GM12878 (cell line): ENCODE results near the gene AGBL4. TPM values are rescaled to one million over a fixed set of nuclear protein-coding genes. Genes with fewer than 3 reads are reported as not detected.
"Not testable (repeated sequence)": the region's sequence is repeated elsewhere in the genome, so short reads cannot be mapped to it uniquely, and the experiment has no call there.

ENCODE experiments used
- ATAC-seq: fragments of 200-7000 bp; cut with Tn5 transposase; 3 replicates; pipeline ENCODE4 v1.9.1; 2020; ENCODE audit warnings: mild to moderate bottlenecking, moderate library complexity
- BruUV-seq: library from RNA; stranded (reverse); fragments of 400-500 nt; replicated peaks from 2 replicates; lab custom pipeline; 2021; lab: Mats Ljungman, UMichigan
- CTCF ChIA-PET: fragments of 300-600 bp; sonication (Branson Sonifier 250); formaldehyde crosslinking; extraction: SDS; loops from one replicate; lab custom pipeline; 2021; ENCODE audit warnings: inconsistent platforms; lab: Yijun Ruan, JAX
- POLR2A ChIA-PET: fragments of 350-600 bp; formaldehyde crosslinking; extraction: SDS; loops from one replicate; lab custom pipeline; 2021; ENCODE audit warnings: inconsistent platforms; lab: Charles Lee
- RAD21 ChIA-PET: fragments of 300-600 bp; sonication (Branson Sonifier 250); formaldehyde crosslinking; loops from one replicate; lab custom pipeline; 2023; ENCODE audit warnings: antibody characterized with exemption; ENCODE audit not compliant: unreplicated experiment; lab: Charles Lee
- SMC1A ChIA-PET: fragments of 300-600 bp; sonication (Branson Sonifier 250); formaldehyde crosslinking; loops from one replicate; lab custom pipeline; 2023; ENCODE audit not compliant: unreplicated experiment, uncharacterized antibody; lab: Charles Lee
- DNase-seq: peaks from one replicate; pipeline ENCODE4 v3.0.0-alpha.2; 2011; ENCODE audit warnings: low read depth, low spot score
- FAIRE-seq: peaks from 3 replicates; lab custom pipeline; 2011; peaks lifted over from hg19 to GRCh38; lab: Jason Lieb, UNC
- H2AFZ ChIP-seq: 2 replicates; pipeline ENCODE4 v1.6.0; 2011; ENCODE audit warnings: low read depth, low read length, control low read depth; ENCODE audit not compliant: control insufficient read depth
- H3K27ac ChIP-seq: 2 replicates; pipeline ENCODE4 v1.5.1; 2011; ENCODE audit warnings: control low read depth; ENCODE audit not compliant: control insufficient read depth, insufficient read depth
- H3K27me3 ChIP-seq, 2 experiments: replicated peaks in 1 of 2; 2 replicates each; pipeline versions ENCODE4 v1.6.0 to v1.6.1; 2011; ENCODE audit warnings: low read length in 1 of 2; ENCODE audit not compliant: control insufficient read depth in 2 of 2, insufficient read depth in 2 of 2
- H3K36me3 ChIP-seq, 2 experiments: 2 replicates each; pipeline ENCODE4 v1.5.1; 2011; ENCODE audit warnings: low read length in 1 of 2; ENCODE audit not compliant: control insufficient read depth in 2 of 2, insufficient read depth in 2 of 2
- H3K4me1 ChIP-seq: 2 replicates; pipeline ENCODE4 v1.6.1; 2011; ENCODE audit warnings: mild to moderate bottlenecking, low read length, moderate library complexity, mixed read lengths; ENCODE audit not compliant: control insufficient read depth, insufficient read depth
- H3K4me2 ChIP-seq: 2 replicates; pipeline ENCODE4 v1.6.0; 2011; ENCODE audit warnings: control low read depth; ENCODE audit not compliant: control insufficient read depth, insufficient read depth
- H3K4me3 ChIP-seq: fragments of 200-600 bp; sonication (generic); 2 replicates; pipeline ENCODE4 v1.5.1; 2016
- H3K79me2 ChIP-seq: 2 replicates; pipeline ENCODE4 v1.6.0; 2011; ENCODE audit warnings: low read length; ENCODE audit not compliant: control insufficient read depth, insufficient read depth
- H3K9ac ChIP-seq: 2 replicates; pipeline ENCODE4 v1.8.0; 2011; ENCODE audit warnings: low read length, control low read depth, mixed read lengths; ENCODE audit not compliant: control insufficient read depth, insufficient read depth
- H3K9me3 ChIP-seq: replicated peaks from 3 replicates; pipeline ENCODE4 v1.5.1; 2011; ENCODE audit warnings: mild to moderate bottlenecking, low read length; ENCODE audit not compliant: control insufficient read depth, insufficient read depth
- H4K20me1 ChIP-seq: 2 replicates; pipeline ENCODE4 v1.6.0; 2011; ENCODE audit not compliant: control insufficient read depth, insufficient read depth
- ATF7 ChIP-seq: fragments of 450-650 bp; IDR thresholded peaks from 2 replicates; pipeline ENCODE4 v1.6.1; 2016; ENCODE audit warnings: low read depth, mild to moderate bottlenecking
- CREB1 ChIP-seq: IDR thresholded peaks from 2 replicates; pipeline ENCODE4 v1.6.1; 2012; ENCODE audit warnings: low read depth, mild to moderate bottlenecking, inconsistent platforms
- IRF3 ChIP-seq: fragments of 450-650 bp; IDR thresholded peaks from 2 replicates; pipeline ENCODE4 v1.6.1; 2014; ENCODE audit warnings: mild to moderate bottlenecking
- MXI1 ChIP-seq: fragments of 150-350 bp; IDR thresholded peaks from 2 replicates; pipeline ENCODE4 v1.6.1; 2011; ENCODE audit warnings: low read depth, mild to moderate bottlenecking, inconsistent platforms, low read length, improper control_type of control experiment
- MYC ChIP-seq: IDR thresholded peaks from 2 replicates; pipeline ENCODE4 v1.6.1; 2011; ENCODE audit warnings: mild to moderate bottlenecking, low read length, moderate library complexity, inconsistent platforms; ENCODE audit not compliant: insufficient read depth, insufficient replicate concordance, insufficient read length, severe bottlenecking
- PBX3 ChIP-seq: IDR thresholded peaks from 2 replicates; pipeline ENCODE4 v1.6.1; 2011; ENCODE audit warnings: mild to moderate bottlenecking, low read depth, low read length, moderate library complexity; ENCODE audit not compliant: insufficient replicate concordance
- WGBS: methylation state at CpG from one replicate; pipeline ENCODE4 v1.1.6; 2016; ENCODE audit warnings: low lambda C conversion rate; ENCODE audit not compliant: insufficient replicate concordance, insufficient coverage; ENCODE audit errors: missing lambda C conversion rate; 5-methylcytosine and 5-hydroxymethylcytosine counted together
- in situ Hi-C: fragments of 300-500 bp; cut with MboI; formaldehyde crosslinking; loops from 9 replicates; pipeline ENCODE4 v1.14.3; 2018; ENCODE audit warnings: mixed read lengths
- intact Hi-C: fragments of 100-400 bp; cut with micrococcal nuclease; formaldehyde crosslinking; loops from one replicate; pipeline ENCODE4 v1.14.2; 2022; ENCODE audit not compliant: unreplicated experiment
- polyA plus RNA-seq, 11 experiments: library from polyadenylated mRNA; depleted of rRNA in 4 of 11; unstranded in 6 of 11; stranded (reverse) in 5 of 11; fragments of >200 nt; fragmentation: Nextera tagmentation in 4 of 11; fragmentation: Illumina TruSeq in 1 of 11; extraction: Ambion mirVana in 4 of 11; extraction: Trizol in 1 of 11; gene quantifications; 1 replicate in 1 of 11; 2 replicates in 10 of 11; pipeline versions ENCODE4 v1.2.1 to v1.2.3, GENCODE V29; 2011 to 2016; ENCODE audit warnings: inconsistent platforms in 2 of 11, missing spikeins in 2 of 11, low read depth in 1 of 11
- total RNA-seq, 4 experiments: library from RNA; depleted of rRNA in 3 of 4; stranded (reverse); fragments of >200 nt in 3 of 4; fragmentation: Illumina TruSeq in 1 of 4; extraction: Trizol in 1 of 4; gene quantifications; 2 replicates each; pipeline versions ENCODE4 v1.2.1 to v1.2.3, GENCODE V29; 2013 to 2021
- TF ChIP-seq, protein P1 (sequence below): IDR thresholded peaks from 2 replicates; pipeline ENCODE4 v1.6.1; 2011; ENCODE audit warnings: low read depth, mild to moderate bottlenecking, low read length, moderate library complexity, borderline replicate concordance; ENCODE audit errors: extremely low read depth
- TF ChIP-seq, protein P2 (sequence below): fragments of 150-350 bp; IDR thresholded peaks from 2 replicates; pipeline ENCODE4 v1.6.1; 2014; ENCODE audit warnings: mild to moderate bottlenecking, low read depth, low read length

Gene AGBL4
- total and polyA plus RNA-seq, 10 of the 15 experiments (the other 5 are each of a cell fraction or from before 2014, with no cell fraction given), result 0.31 TPM; not detected in 9

DNA sequence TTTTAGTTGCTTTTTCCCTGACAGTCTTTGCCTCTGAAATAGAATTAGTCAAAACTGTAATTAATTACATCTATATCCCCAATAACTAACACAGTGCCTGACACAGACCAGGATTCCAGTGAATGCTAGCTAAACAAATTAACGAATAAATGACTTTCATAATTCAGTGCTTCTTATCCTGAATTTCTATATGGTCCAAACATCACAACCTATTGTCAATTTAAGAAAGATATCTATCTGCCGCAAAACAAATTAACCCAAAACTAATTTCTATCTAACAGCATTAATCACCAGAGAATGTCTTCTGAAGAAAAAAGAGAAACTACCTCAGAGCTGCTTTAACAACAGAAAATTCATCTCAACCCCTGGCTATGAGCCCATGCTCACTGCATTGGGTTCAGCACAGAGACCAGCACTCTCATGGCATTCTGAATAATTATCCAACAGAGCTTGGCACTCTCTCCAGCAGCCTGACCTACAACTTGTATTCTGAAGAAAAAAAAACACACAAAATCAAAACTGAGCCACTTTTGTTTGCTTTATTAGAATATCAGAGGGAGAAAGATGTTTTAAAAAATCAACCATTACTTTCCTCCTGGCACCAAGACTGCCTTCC, 699.7 kb downstream of the AGBL4 start:
- H4K20me1 ChIP-seq, result no peaks in the 10 kb centered on the region
- no peaks in the 10 kb centered on the region for H3K9me3 ChIP-seq
- ChIA-PET SMC1A (no interaction called here), RAD21 (no interaction called here), CTCF (interaction anchor here (0.6 kb wide), 1 partner anchor 36 kb away, joined by 3 read pairs; no protein-coding TSS in a partner anchor), POLR2A (interaction anchor here (0.6 kb wide), 1 partner anchor 52 kb away, joined by 4 read pairs; no protein-coding TSS in a partner anchor)
- H3K27me3 ChIP-seq, result no peaks in the 10 kb centered on the region
- no peak overlapping the region for H3K4me2 ChIP-seq
- H2AFZ ChIP-seq, result no peak overlapping the region
- DNase-seq, result no peak
- no peaks in the 10 kb centered on the region for H3K4me1 ChIP-seq
- intact Hi-C loops, result no loop called here
- no TSS peak for BruUV-seq
- 74% methylated on average over 2 of the region's 2 CpGs for WGBS
- H3K4me3 ChIP-seq, result no peak overlapping the region
- no peak overlapping the region for H3K27ac ChIP-seq
- no peak for FAIRE-seq
- in situ Hi-C loops, result no loop called here
- no peaks in the 10 kb centered on the region for H3K36me3 ChIP-seq
- H3K79me2 ChIP-seq, result no peaks in the 10 kb centered on the region
- H3K9ac ChIP-seq, result no peak overlapping the region
- no peak for ATAC-seq
- TF ChIP-seq PBX3 (no peak), CREB1 (no peak), MYC (no peak), IRF3 (no peak), ATF7 (no peak), MXI1 (no peak)
- TF ChIP-seq, protein P1, sequence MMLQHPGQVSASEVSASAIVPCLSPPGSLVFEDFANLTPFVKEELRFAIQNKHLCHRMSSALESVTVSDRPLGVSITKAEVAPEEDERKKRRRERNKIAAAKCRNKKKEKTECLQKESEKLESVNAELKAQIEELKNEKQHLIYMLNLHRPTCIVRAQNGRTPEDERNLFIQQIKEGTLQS, result no peak
- TF ChIP-seq, protein P2, sequence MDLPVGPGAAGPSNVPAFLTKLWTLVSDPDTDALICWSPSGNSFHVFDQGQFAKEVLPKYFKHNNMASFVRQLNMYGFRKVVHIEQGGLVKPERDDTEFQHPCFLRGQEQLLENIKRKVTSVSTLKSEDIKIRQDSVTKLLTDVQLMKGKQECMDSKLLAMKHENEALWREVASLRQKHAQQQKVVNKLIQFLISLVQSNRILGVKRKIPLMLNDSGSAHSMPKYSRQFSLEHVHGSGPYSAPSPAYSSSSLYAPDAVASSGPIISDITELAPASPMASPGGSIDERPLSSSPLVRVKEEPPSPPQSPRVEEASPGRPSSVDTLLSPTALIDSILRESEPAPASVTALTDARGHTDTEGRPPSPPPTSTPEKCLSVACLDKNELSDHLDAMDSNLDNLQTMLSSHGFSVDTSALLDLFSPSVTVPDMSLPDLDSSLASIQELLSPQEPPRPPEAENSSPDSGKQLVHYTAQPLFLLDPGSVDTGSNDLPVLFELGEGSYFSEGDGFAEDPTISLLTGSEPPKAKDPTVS, result no peak

DNA sequence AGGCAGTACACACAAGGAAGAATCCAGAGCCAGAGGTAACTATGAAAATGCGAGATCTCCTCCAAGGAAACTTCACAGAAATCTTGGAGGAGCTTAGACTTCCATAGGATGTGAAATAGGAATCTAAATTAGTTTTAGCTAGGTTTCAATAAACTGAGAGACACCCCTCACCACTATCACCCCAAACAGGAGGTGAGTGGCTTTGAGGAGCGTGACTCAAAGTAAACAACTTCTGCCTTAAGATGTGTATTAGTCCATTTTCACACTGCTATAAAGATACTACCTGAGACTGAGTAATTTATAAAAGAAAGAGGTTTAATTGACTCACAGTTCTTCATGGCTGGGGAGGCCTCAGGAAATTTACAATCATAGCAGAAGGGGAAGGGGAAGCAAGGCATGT, 703.3 kb downstream of the AGBL4 start:
- DNase-seq, H3K27ac ChIP-seq, FAIRE-seq, H2AFZ ChIP-seq, H3K4me3 ChIP-seq, POLR2A ChIA-PET, BruUV-seq, H3K79me2 ChIP-seq, CTCF ChIA-PET, H3K9me3 ChIP-seq, in situ Hi-C loops, intact Hi-C loops, H4K20me1 ChIP-seq, H3K4me1 ChIP-seq, H3K27me3 ChIP-seq, H3K9ac ChIP-seq, RAD21 ChIA-PET, H3K36me3 ChIP-seq, ATAC-seq, SMC1A ChIA-PET, H3K4me2 ChIP-seq: not testable (repeated sequence)
- 0% methylated on average over 2 of the region's 2 CpGs for WGBS
